MCF 10A (cell line): ENCODE measurements around the gene FKBP4. TPM values are rescaled to one million over a fixed set of nuclear protein-coding genes. Genes with fewer than 3 reads are reported as not detected.

Source experiments
- BruUV-seq: library from RNA; stranded (reverse); fragments of 400-500 nt; replicated peaks from 2 replicates; lab custom pipeline; 2021; lab: Mats Ljungman, UMichigan
- CTCF ChIA-PET: fragments of 300-600 bp; sonication (Branson Sonifier 250); formaldehyde crosslinking; extraction: SDS; loops from one replicate; lab custom pipeline; 2021; ENCODE audit warnings: antibody characterized with exemption, inconsistent platforms; lab: Yijun Ruan, JAX
- POLR2A ChIA-PET: fragments of 300-600, 350-650 bp; sonication (Branson Sonifier 250); formaldehyde crosslinking; extraction: SDS; loops from one replicate; lab custom pipeline; 2020; ENCODE audit warnings: antibody characterized with exemption, inconsistent platforms; lab: Yijun Ruan, JAX
- DNase-seq: peaks from one replicate; pipeline ENCODE4 v3.0.0-alpha.2; 2018; ENCODE audit not compliant: unreplicated experiment
- H3K27ac Mint-ChIP-seq: one replicate; pipeline ENCODE4 v1.8.0; 2022; ENCODE audit warnings: mild to moderate bottlenecking, low read depth, mixed read lengths; ENCODE audit not compliant: unreplicated experiment
- H3K27me3 Mint-ChIP-seq: one replicate; pipeline ENCODE4 v1.8.0; 2022; ENCODE audit warnings: mixed read lengths; ENCODE audit not compliant: insufficient read depth, unreplicated experiment
- H3K36me3 Mint-ChIP-seq: one replicate; pipeline ENCODE4 v1.8.0; 2022; ENCODE audit warnings: mild to moderate bottlenecking, moderate library complexity, mixed read lengths; ENCODE audit not compliant: insufficient read depth, unreplicated experiment
- H3K4me1 Mint-ChIP-seq: one replicate; pipeline ENCODE4 v1.8.0; 2022; ENCODE audit warnings: mixed read lengths; ENCODE audit not compliant: insufficient read depth, unreplicated experiment
- H3K4me3 Mint-ChIP-seq: one replicate; pipeline ENCODE4 v1.8.0; 2022; ENCODE audit warnings: mild to moderate bottlenecking, moderate library complexity, mixed read lengths; ENCODE audit not compliant: unreplicated experiment
- H3K9me3 Mint-ChIP-seq: one replicate; pipeline ENCODE4 v1.8.0; 2022; ENCODE audit warnings: mixed read lengths; ENCODE audit not compliant: unreplicated experiment
- intact Hi-C: fragments of 100-400 bp; cut with micrococcal nuclease; formaldehyde crosslinking; loops from 2 replicates; pipeline ENCODE4 v1.14.1; 2022
- total RNA-seq: library from RNA; stranded (reverse); gene quantifications from 2 replicates; pipeline ENCODE4 v1.2.3, GENCODE V29; 2022
- TF ChIP-seq, protein P1 (sequence below): fragments of 200-600 bp; IDR thresholded peaks from one replicate; pipeline ENCODE4 v1.8.0; 2022; ENCODE audit warnings: antibody characterized with exemption, mild to moderate bottlenecking; ENCODE audit not compliant: unreplicated experiment

FKBP4 gene
- total RNA-seq, 1 experiment from 2014 or later = 79.1 TPM

DNA sequence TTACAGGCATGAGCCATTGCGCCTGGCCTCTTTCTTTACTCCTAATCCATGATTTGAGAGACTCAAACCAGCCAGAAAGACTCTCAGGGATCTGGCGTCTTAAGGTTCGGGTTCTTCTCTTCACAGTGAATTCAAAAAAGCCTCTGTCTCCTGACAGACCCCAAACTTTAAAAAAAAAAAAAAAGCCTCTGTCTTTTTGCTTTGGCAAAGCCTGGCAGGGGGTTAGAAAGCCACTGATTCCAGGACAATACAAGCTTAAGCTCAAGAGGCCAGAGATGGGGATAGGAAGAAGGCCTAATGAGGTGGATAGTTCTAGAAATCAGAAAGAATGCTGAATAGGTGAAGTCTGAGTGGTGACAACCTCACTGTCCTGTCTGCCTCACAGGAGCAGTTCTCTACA, 31.3 kb downstream of the FKBP4 start:
- no peak overlapping the region for H3K4me3 Mint-ChIP-seq
- no peak for DNase-seq
- H3K27me3 Mint-ChIP-seq = no peaks in the 10 kb centered on the region
- CTCF ChIA-PET = no interaction called here
- TF ChIP-seq, protein P1, sequence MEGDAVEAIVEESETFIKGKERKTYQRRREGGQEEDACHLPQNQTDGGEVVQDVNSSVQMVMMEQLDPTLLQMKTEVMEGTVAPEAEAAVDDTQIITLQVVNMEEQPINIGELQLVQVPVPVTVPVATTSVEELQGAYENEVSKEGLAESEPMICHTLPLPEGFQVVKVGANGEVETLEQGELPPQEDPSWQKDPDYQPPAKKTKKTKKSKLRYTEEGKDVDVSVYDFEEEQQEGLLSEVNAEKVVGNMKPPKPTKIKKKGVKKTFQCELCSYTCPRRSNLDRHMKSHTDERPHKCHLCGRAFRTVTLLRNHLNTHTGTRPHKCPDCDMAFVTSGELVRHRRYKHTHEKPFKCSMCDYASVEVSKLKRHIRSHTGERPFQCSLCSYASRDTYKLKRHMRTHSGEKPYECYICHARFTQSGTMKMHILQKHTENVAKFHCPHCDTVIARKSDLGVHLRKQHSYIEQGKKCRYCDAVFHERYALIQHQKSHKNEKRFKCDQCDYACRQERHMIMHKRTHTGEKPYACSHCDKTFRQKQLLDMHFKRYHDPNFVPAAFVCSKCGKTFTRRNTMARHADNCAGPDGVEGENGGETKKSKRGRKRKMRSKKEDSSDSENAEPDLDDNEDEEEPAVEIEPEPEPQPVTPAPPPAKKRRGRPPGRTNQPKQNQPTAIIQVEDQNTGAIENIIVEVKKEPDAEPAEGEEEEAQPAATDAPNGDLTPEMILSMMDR = no peak
- H3K36me3 Mint-ChIP-seq = peaks cover 64% of the 10 kb centered on the region
- POLR2A ChIA-PET = no interaction called here
- no TSS peak for BruUV-seq
- no peaks in the 10 kb centered on the region for H3K4me1 Mint-ChIP-seq
- no peaks in the 10 kb centered on the region for H3K9me3 Mint-ChIP-seq
- intact Hi-C loops = no loop called here
- H3K27ac Mint-ChIP-seq = no peak overlapping the region

DNA sequence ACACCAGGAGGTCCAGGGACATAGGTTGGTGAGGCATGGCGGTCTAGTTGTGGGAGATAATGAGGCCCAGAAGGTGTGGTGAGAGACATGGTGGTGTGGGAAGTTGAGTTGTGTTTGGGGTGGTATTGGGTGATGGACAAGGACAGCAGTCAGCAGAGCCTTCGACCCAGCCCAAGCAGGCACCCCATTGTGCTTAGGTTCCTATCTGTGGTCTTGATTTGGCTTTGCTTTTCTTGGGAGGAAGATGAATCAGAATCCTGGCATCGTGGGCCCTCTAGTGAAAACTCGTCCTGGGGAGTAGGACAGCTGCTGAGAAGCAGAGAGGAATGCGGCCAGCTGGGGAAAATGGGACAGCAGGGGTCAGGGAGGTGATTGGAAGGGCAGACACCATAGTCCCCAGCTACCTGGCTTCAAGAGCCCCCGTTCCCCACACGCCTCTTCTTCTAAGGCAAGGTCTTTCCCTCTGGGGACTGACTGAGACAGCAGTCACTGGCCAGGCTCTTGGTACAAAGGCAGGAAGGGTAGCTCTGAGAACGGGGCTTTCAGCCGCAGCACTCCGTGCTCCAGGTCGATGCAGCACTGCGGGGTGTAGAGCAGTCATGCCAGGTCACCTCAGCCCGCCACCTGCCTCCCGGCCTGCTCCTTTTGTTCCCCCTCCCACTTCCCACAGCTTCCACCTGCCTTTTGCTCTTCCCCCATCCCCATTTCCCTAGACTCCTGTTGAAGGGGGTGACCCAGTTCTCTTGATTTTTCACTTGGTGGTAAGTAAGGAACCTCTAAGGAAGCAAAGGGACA, 32.1 kb downstream of the FKBP4 start:
- intact Hi-C loops = no loop called here
- DNase-seq = no peak
- ChIA-PET CTCF (interaction anchor here (1.1 kb wide), 1 partner anchor 13 kb away, joined by 4 read pairs; no protein-coding TSS in a partner anchor), POLR2A (no interaction called here)
- TF ChIP-seq, protein P1 = no peak
- Mint-ChIP-seq H3K4me3 (no peak overlapping the region), H3K9me3 (no peaks in the 10 kb centered on the region), H3K36me3 (peaks cover 61% of the 10 kb centered on the region), H3K27ac (no peak overlapping the region), H3K4me1 (no peaks in the 10 kb centered on the region), H3K27me3 (no peaks in the 10 kb centered on the region)
- no TSS peak for BruUV-seq

DNA sequence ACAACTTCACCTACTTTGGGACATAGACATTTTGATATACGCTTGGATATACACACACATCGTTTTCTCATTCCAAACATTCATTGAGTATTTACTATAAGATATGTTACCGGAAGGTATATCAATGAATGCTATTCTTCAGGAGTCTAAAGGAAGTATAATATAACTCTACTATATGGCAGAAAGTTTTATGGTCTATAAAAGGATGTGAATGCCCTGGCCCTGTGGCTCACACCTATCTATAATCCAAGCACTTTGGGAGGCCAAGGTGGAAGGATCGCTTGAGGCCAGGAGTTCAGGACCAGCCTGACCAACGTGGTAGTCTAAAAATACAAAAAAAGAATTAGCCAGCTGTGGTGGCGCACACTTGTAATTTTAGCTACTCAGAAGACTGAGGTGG, 34.5 kb downstream of the FKBP4 start:
- Mint-ChIP-seq H3K9me3 (no peaks in the 10 kb centered on the region), H3K4me1 (no peaks in the 10 kb centered on the region), H3K4me3 (no peak overlapping the region), H3K27ac (no peak overlapping the region), H3K27me3 (no peaks in the 10 kb centered on the region), H3K36me3 (peaks cover 41% of the 10 kb centered on the region)
- no TSS peak for BruUV-seq
- intact Hi-C loops = no loop called here
- POLR2A ChIA-PET = no interaction called here
- CTCF ChIA-PET = no interaction called here
- TF ChIP-seq, protein P1 = no peak
- DNase-seq = no peak

DNA sequence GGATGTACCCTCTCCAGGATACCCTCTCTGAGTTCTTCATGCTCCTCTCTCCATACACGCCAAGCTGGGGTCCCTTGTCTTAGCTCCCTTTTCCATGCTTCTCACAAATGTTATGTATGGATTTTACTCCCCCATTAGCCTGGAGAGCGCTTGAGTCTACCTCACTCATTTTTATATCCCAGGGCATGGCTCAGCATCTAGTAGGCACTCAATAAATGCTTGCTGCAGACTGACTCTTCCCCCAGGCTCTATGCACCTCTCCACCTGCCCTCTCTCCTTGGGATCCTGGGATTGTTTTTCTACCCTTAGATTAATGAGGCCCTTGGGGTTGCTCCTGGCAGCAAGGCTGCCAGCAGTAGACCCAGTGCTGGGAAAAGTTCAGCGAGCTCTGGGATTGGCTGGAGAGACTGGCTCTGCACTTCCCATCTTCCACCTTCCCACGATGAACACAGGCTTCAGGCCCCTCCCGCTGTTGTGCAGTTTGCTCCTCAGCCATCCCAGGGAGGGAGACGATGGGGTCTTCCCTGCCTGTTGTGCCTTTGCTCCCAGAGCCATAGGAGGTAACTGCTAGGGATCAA, 37.9 kb downstream of the FKBP4 start:
- Mint-ChIP-seq H3K9me3 (no peaks in the 10 kb centered on the region), H3K4me1 (no peaks in the 10 kb centered on the region), H3K27ac (no peak overlapping the region), H3K36me3 (peaks cover 25% of the 10 kb centered on the region), H3K27me3 (no peaks in the 10 kb centered on the region), H3K4me3 (no peak overlapping the region)
- TF ChIP-seq, protein P1 = no peak
- no TSS peak for BruUV-seq
- ChIA-PET POLR2A (no interaction called here), CTCF (interaction anchor here (0.9 to 1.7 kb wide), 2 partner anchors 12 to 21 kb away, joined by 3 to 4 read pairs; no protein-coding TSS in a partner anchor)
- no peak for DNase-seq
- intact Hi-C loops = no loop called here
